A549 (cell line): ENCODE measurements around the gene SLC35D2. TPM values are rescaled to one million over a fixed set of nuclear protein-coding genes. Genes with fewer than 3 reads are reported as not detected.
A peak's percentile ranks its signal among the peaks of the same experiment; 100 is the strongest.

Source experiments
- ATAC-seq, 2 experiments: fragments of 200-7000 bp in 1 of 2; fragments of >200 bp in 1 of 2; cut with Nextera tagmentation in 1 of 2; cut with Tn5 transposase in 1 of 2; 3 replicates each; pipeline versions ENCODE4 v1.8.0 to v1.9.1; 2018 to 2020; ENCODE audit warnings: mild to moderate bottlenecking in 1 of 2, moderate library complexity in 1 of 2
- CTCF ChIA-PET: fragments of 300-600 bp; sonication (Branson Sonifier 250); formaldehyde crosslinking; extraction: SDS; loops from one replicate; lab custom pipeline; 2021; ENCODE audit warnings: antibody characterized with exemption, inconsistent platforms; lab: Yijun Ruan, JAX
- POLR2A ChIA-PET: fragments of 350-600 bp; formaldehyde crosslinking; extraction: SDS; loops from one replicate; lab custom pipeline; 2021; ENCODE audit warnings: antibody characterized with exemption, inconsistent platforms; lab: Yijun Ruan, JAX
- DNase-seq, 2 experiments: peaks; one replicate each; pipeline versions ENCODE4 v3.0.0 to v3.0.0-alpha.2; 2011 to 2016; ENCODE audit warnings: low read depth in 1 of 2, low spot score in 1 of 2
- FAIRE-seq: peaks from 2 replicates; lab custom pipeline; 2011; peaks lifted over from hg19 to GRCh38; lab: Jason Lieb, UNC
- H3K27ac ChIP-seq, 2 experiments: fragments of >200 bp; sonication (Bioruptor Twin); formaldehyde crosslinking; 3 replicates each; pipeline ENCODE4 v1.5.1; 2016 to 2017
- H3K4me1 ChIP-seq: fragments of >200 bp; sonication (Bioruptor Twin); formaldehyde crosslinking; 3 replicates; pipeline ENCODE4 v1.6.1; 2016
- H3K4me2 ChIP-seq: fragments of >200 bp; sonication (Bioruptor Twin); formaldehyde crosslinking; 3 replicates; pipeline ENCODE4 v1.6.1; 2016
- H3K4me3 ChIP-seq: fragments of >200 bp; sonication (Bioruptor Twin); formaldehyde crosslinking; 3 replicates; pipeline ENCODE4 v1.5.1; 2016
- H3K9me3 ChIP-seq: fragments of >200 bp; sonication (Bioruptor Twin); formaldehyde crosslinking; 3 replicates; pipeline ENCODE4 v1.6.1; 2016
- ATOH8 ChIP-seq: fragments of 250-450 bp; sonication (Bioruptor Pico); IDR thresholded peaks from 2 replicates; pipeline ENCODE4 v1.5.0; 2020; ENCODE audit warnings: low read depth, mild to moderate bottlenecking, moderate library complexity
- BCL3 ChIP-seq: fragments of >200 bp; sonication (Bioruptor Twin); formaldehyde crosslinking; IDR thresholded peaks from 3 replicates; pipeline ENCODE4 v1.6.1; 2016
- CBX2 ChIP-seq: fragments of 200-600 bp; sonication (generic); IDR thresholded peaks from 2 replicates; pipeline ENCODE4 v1.6.1; 2016; ENCODE audit warnings: low read depth, mild to moderate bottlenecking, borderline replicate concordance
- CHD2 ChIP-seq: fragments of 150-350 bp; IDR thresholded peaks from 2 replicates; pipeline ENCODE4 v1.6.1; 2014; ENCODE audit warnings: low read length; ENCODE audit not compliant: partially characterized antibody
- CTCF ChIP-seq: fragments of >200 bp; sonication (Bioruptor Twin); formaldehyde crosslinking; IDR thresholded peaks from 3 replicates; pipeline ENCODE4 v1.5.1; 2016
- EHF ChIP-seq: fragments of 250-450 bp; sonication (Bioruptor Pico); IDR thresholded peaks from 2 replicates; pipeline ENCODE4 v1.5.0; 2020; ENCODE audit warnings: mild to moderate bottlenecking
- EHMT2 ChIP-seq: fragments of 200-600 bp; sonication (generic); IDR thresholded peaks from 2 replicates; pipeline ENCODE4 v1.6.1; 2016; ENCODE audit warnings: antibody characterized with exemption, low read depth, mild to moderate bottlenecking, moderate library complexity
- FOSB ChIP-seq: fragments of 250-450 bp; sonication (Bioruptor Pico); IDR thresholded peaks from 2 replicates; pipeline ENCODE4 v1.5.0; 2020; ENCODE audit warnings: mild to moderate bottlenecking, moderate library complexity
- FOSL2 ChIP-seq, 2 experiments: fragments of 450-650 bp in 1 of 2; fragments of >200 bp in 1 of 2; sonication (Bioruptor Twin) in 1 of 2; formaldehyde crosslinking; IDR thresholded peaks; 2 replicates each; pipeline versions ENCODE4 v1.5.0 to v1.6.1; 2016 to 2020; ENCODE audit warnings: mild to moderate bottlenecking in 1 of 2, moderate library complexity in 1 of 2
- FOXS1 ChIP-seq: fragments of 250-450 bp; sonication (Bioruptor Pico); IDR thresholded peaks from 2 replicates; pipeline ENCODE4 v1.5.0; 2020; ENCODE audit warnings: mild to moderate bottlenecking, moderate library complexity
- HEYL ChIP-seq: fragments of 250-450 bp; sonication (Bioruptor Pico); IDR thresholded peaks from 2 replicates; pipeline ENCODE4 v1.8.0; 2021; ENCODE audit warnings: mild to moderate bottlenecking, moderate library complexity
- JUN ChIP-seq, 2 experiments: fragments of >200 bp; sonication (Bioruptor Twin); formaldehyde crosslinking; IDR thresholded peaks; 2 replicates in 1 of 2; 3 replicates in 1 of 2; pipeline ENCODE4 v1.6.1; 2016 to 2017
- KDM5A ChIP-seq: fragments of 200-600 bp; sonication (generic); IDR thresholded peaks from 2 replicates; pipeline ENCODE4 v1.6.1; 2016; ENCODE audit warnings: antibody characterized with exemption, mild to moderate bottlenecking
- MAX ChIP-seq: IDR thresholded peaks from 2 replicates; pipeline ENCODE4 v1.6.1; 2012
- MYC ChIP-seq: IDR thresholded peaks from 2 replicates; pipeline ENCODE4 v1.6.1; 2012; ENCODE audit warnings: mild to moderate bottlenecking, inconsistent platforms, low read length, improper control_type of control experiment, borderline replicate concordance
- POLR2A ChIP-seq: IDR thresholded peaks from 2 replicates; pipeline ENCODE4 v1.6.1; 2012; ENCODE audit warnings: mild to moderate bottlenecking, low read length
- POLR2AphosphoS2 ChIP-seq: conservative IDR thresholded peaks from 2 replicates; pipeline ENCODE4 v1.6.1; 2012; ENCODE audit warnings: low read length, improper control_type of control experiment, inconsistent platforms
- RAD21 ChIP-seq, 2 experiments: fragments of >200 bp in 1 of 2; sonication (Bioruptor Twin) in 1 of 2; formaldehyde crosslinking in 1 of 2; IDR thresholded peaks in 1 of 2; conservative IDR thresholded peaks in 1 of 2; 2 replicates in 1 of 2; 3 replicates in 1 of 2; pipeline ENCODE4 v1.6.1; 2012 to 2018; ENCODE audit warnings: inconsistent platforms in 1 of 2
- RNF2 ChIP-seq: fragments of 200-600 bp; sonication (generic); IDR thresholded peaks from 2 replicates; pipeline ENCODE4 v1.6.1; 2016; ENCODE audit warnings: low read depth, mild to moderate bottlenecking, antibody characterized with exemption, moderate library complexity, borderline replicate concordance
- SMC3 ChIP-seq: fragments of >200 bp; sonication (Bioruptor Twin); formaldehyde crosslinking; IDR thresholded peaks from 3 replicates; pipeline ENCODE4 v1.6.1; 2018; ENCODE audit warnings: inconsistent platforms
- ZFP36 ChIP-seq: fragments of 450-650 bp; IDR thresholded peaks from 2 replicates; pipeline ENCODE4 v1.6.1; 2014; ENCODE audit warnings: borderline replicate concordance; ENCODE audit not compliant: partially characterized antibody
- WGBS: methylation state at CpG from one replicate; pipeline ENCODE4 v1.1.6; 2017; ENCODE audit errors: missing lambda C conversion rate; 5-methylcytosine and 5-hydroxymethylcytosine counted together
- polyA minus RNA-seq: library from RNA; depleted of rRNA, polyadenylated mRNA; stranded (reverse); fragments of >200 nt; gene quantifications from 2 replicates; pipeline ENCODE4 v1.2.3, GENCODE V29; 2011; rRNA and poly(A)+ RNA removed
- polyA plus RNA-seq, 4 experiments: library from polyadenylated mRNA; depleted of rRNA in 3 of 4; stranded (reverse); fragments of >200 nt; fragmentation: RNase III in 1 of 4; extraction: RNeasy Plus Mini Kit Qiagen cat#74134 plus additional on column Dnase treatment in 1 of 4; gene quantifications; 2 replicates in 3 of 4; 3 replicates in 1 of 4; pipeline ENCODE4 v1.2.3, GENCODE V29; 2011 to 2017
- TF ChIP-seq, protein P1 (sequence below): IDR thresholded peaks from 2 replicates; pipeline ENCODE4 v1.6.1; 2012

Gene SLC35D2
- polyA plus RNA-seq (2011; rRNA removed) (29.8 and 30.9 TPM in 2 replicates), polyA plus RNA-seq (2017; fragmentation: RNase III; extraction: RNeasy Plus Mini Kit Qiagen cat#74134 plus additional on column Dnase treatment) (13.8 to 15.2 TPM (median 13.8 TPM) in 3 replicates), polyA minus RNA-seq (8.6 and 11.0 TPM in 2 replicates)
- polyA plus RNA-seq (2012; cell fraction: cytosol; rRNA removed) = 10.1 and 12.3 TPM in 2 replicates
- 4.6 and 8.6 TPM in 2 replicates for polyA plus RNA-seq (2012; cell fraction: nucleus; rRNA removed)

DNA sequence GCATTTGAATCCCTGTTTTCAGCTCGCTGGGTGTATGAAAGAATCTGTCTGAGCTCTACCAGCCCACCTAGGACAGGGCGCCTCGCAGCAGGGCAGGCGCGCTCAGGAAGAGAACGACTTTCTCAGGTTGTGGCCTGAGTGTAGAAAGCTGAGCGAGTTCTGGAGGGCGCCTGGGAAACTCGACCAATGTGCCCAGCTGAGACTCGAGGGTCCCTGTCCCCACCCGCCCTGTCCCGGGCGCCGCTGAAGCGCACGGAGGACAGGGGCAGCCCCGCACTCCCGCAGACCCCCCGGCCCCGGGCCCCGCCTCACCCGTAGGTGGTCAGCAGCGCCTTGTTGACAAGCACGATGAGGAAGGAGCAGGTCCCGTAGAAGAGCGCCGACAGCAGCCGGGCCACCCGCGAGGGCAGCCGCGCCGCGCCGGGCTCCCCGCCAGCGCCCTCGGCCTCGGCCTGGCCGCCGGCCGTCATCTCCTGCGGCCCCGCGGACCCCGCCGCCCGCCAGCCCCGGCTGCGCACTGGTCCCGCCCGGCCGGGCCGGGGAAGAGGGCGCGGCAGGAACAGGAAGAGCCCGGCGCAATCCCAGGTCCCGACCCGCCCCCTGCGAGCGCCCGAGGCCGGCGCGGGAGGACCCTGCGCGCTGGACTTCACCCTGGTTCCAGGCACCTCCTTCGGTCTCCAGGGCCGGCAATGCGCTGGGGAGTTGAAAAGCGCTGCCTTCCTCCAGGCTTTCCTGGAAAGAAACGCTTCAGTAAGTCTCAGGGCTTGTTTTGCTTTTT lies at the start of gene SLC35D2:
TSS of gene SLC35D2 (minus strand) at position 547 of the 778 bp plus-strand sequence. CDS start at position 470, 77 bp downstream.
- 0% methylated on average over 24 of the region's 73 CpGs for WGBS
- Histone ChIP-seq H3K4me2 (peak within 1 kb of the TSS; percentile 93), H3K4me1 (peaks cover 47% of the 10 kb centered on the region), H3K4me3 (peak within 1 kb of the TSS; percentile 89), H3K27ac (peak within 1 kb of the TSS; percentile 92 to 96), H3K9me3 (no peaks in the 10 kb centered on the region)
- DNase-seq = peak; percentile 64 to 67
- POLR2A ChIA-PET = interaction anchor here (0.6 to 1.3 kb wide), 3 partner anchors 11 to 37 kb away, joined by 3 to 4 read pairs (median 3); no protein-coding TSS in a partner anchor
- TF ChIP-seq ZFP36 (no peak), MYC (no peak), MAX (peak; percentile 48; the same call in 1 of the 2 replicates), BCL3 (peak; percentile 54; the same call in 1 of the 3 replicates), FOSB (no peak), SMC3 (peak; percentile 30; the same call in 1 of the 3 replicates), FOSL2 (IDR thresholded peaks at IDR 0.05) (no peak), FOSL2 (CRISPR knock-in tag; IDR thresholded peaks at IDR 0.05) (no peak), JUN (IDR thresholded peaks at IDR 0.05) (peak in 1 of 2 experiments; percentile 55; a peak in 1 of 5 replicates), CTCF (no peak), HEYL (CRISPR knock-in tag) (no peak), POLR2AphosphoS2 (no peak)
- peak; percentile 94 to 99 for ATAC-seq
- CTCF ChIA-PET = interaction anchor here (0.5 to 1.5 kb wide), 6 partner anchors 15 to 541 kb away, joined by 3 to 6 read pairs (median 4); no protein-coding TSS in a partner anchor
- FAIRE-seq = no peak

DNA sequence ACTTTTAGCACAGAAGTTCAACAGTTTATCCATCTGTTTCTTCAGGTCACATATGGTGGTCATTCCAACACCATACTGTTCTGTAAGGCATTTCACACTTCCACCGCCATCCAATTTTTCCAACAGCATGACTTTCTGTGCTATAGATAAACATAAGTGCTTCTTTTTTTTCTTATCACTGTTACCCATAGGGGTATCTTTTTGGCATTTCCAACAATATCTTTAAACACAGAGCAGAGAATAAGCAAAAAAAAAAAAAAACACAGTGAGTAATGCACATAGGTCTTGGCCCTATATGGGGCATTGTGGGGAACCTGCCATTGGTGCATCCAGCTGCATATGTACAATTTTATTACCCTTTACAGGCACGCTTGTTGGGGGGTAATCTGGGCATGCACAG lies 46.9 kb upstream of the SLC35D2 start:
- H3K4me3 ChIP-seq = no peak overlapping the region
- TF ChIP-seq CBX2 = no peak
- no peak for TF ChIP-seq POLR2A
- no peak for TF ChIP-seq FOXS1 (CRISPR knock-in tag)
- no peak for TF ChIP-seq RNF2
- no peak for TF ChIP-seq EHF (CRISPR knock-in tag)
- TF ChIP-seq ZFP36 = no peak
- no peak for TF ChIP-seq KDM5A
- TF ChIP-seq ATOH8 = no peak
- no peak for TF ChIP-seq CHD2
- TF ChIP-seq FOSL2 (IDR thresholded peaks at IDR 0.05) = no peak
- no peak for TF ChIP-seq FOSL2 (CRISPR knock-in tag; IDR thresholded peaks at IDR 0.05)
- no peak for TF ChIP-seq BCL3
- TF ChIP-seq, protein P1, sequence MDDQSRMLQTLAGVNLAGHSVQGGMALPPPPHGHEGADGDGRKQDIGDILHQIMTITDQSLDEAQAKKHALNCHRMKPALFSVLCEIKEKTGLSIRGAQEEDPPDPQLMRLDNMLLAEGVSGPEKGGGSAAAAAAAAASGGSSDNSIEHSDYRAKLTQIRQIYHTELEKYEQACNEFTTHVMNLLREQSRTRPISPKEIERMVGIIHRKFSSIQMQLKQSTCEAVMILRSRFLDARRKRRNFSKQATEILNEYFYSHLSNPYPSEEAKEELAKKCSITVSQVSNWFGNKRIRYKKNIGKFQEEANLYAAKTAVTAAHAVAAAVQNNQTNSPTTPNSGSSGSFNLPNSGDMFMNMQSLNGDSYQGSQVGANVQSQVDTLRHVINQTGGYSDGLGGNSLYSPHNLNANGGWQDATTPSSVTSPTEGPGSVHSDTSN = no peak
- no peak for TF ChIP-seq RAD21 (conservative IDR thresholded peaks at IDR 0.05 in 1 of 2, IDR thresholded peaks at IDR 0.05 in 1 of 2)
- TF ChIP-seq EHMT2 = no peak
- TF ChIP-seq, all 56 proteins: peak for 0
- Histone ChIP-seq H3K9me3 (0 out of 3 replicates have a peak, but pooled peaks cover 7% of the 10 kb centered on the region), H3K27ac (no peak overlapping the region), H3K4me1 (no peaks in the 10 kb centered on the region), H3K4me2 (no peak overlapping the region)
- ChIA-PET CTCF (interaction anchor here (2.2 kb wide), 1 partner anchor 12 kb away, joined by 6 read pairs; no protein-coding TSS in a partner anchor), POLR2A (no interaction called here)
- FAIRE-seq = no peak
- DNase-seq = no peak
- WGBS = 84% methylated on average over 2 of the region's 2 CpGs
- no peak for ATAC-seq
